CD4-positive, alpha-beta memory T cell (primary cell): ENCODE data around the gene SMARCE1. TPM values are rescaled to one million over a fixed set of nuclear protein-coding genes. Genes with fewer than 3 reads are reported as not detected.
A peak's percentile ranks its signal among the peaks of the same experiment; 100 is the strongest.

Source experiments
- CTCF ChIA-PET: fragments of 350-600 bp; sonication (Branson Sonifier 250); formaldehyde crosslinking; loops from one replicate; lab custom pipeline; 2021; ENCODE audit warnings: inconsistent platforms; ENCODE audit not compliant: partially characterized antibody; lab: Charles Lee
- POLR2A ChIA-PET: fragments of 350-600 bp; sonication (Branson Sonifier 250); formaldehyde crosslinking; loops from one replicate; lab custom pipeline; 2021; ENCODE audit not compliant: partially characterized antibody; lab: Charles Lee
- DNase-seq, 5 donors: peaks; one replicate each; pipeline versions ENCODE4 v3.0.0 to v3.0.0-alpha.2; 2020 to 2022; ENCODE audit warnings: mixed read lengths in 1 of 5
- H3K27ac ChIP-seq: one replicate; pipeline ENCODE4 v1.7.0; 2013; ENCODE audit warnings: low read depth, low read length
- H3K27me3 ChIP-seq: 2 replicates; pipeline ENCODE4 v1.7.0; 2013; ENCODE audit warnings: mild to moderate bottlenecking, low read length, moderate library complexity; ENCODE audit not compliant: insufficient read depth
- H3K36me3 ChIP-seq: 2 replicates; pipeline ENCODE4 v1.7.0; 2013; ENCODE audit warnings: mild to moderate bottlenecking, low read length, moderate library complexity; ENCODE audit not compliant: insufficient read depth
- H3K4me1 ChIP-seq: 2 replicates; pipeline ENCODE4 v1.7.0; 2013; ENCODE audit warnings: mild to moderate bottlenecking, low read length, moderate library complexity; ENCODE audit not compliant: insufficient read depth
- H3K4me3 ChIP-seq, 2 donors: one replicate each; pipeline ENCODE4 v1.7.0; 2013; ENCODE audit warnings: low read length in 2 of 2, mild to moderate bottlenecking in 1 of 2
- H3K9me3 ChIP-seq, 2 donors: one replicate each; pipeline ENCODE4 v1.7.0; 2013; ENCODE audit warnings: low read length in 2 of 2, control low read depth in 1 of 2; ENCODE audit not compliant: control insufficient read depth in 1 of 2
- H3K27ac Mint-ChIP-seq, 7 donors: one replicate each; pipeline ENCODE4 v1.8.0; 2020 to 2021; ENCODE audit warnings: mixed read lengths in 7 of 7, mild to moderate bottlenecking in 6 of 7, inconsistent platforms in 3 of 7, moderate library complexity in 3 of 7
- H3K27me3 Mint-ChIP-seq, 2 donors: one replicate each; pipeline ENCODE4 v1.8.0; 2020 to 2021; ENCODE audit warnings: mixed read lengths in 2 of 2
- H3K36me3 Mint-ChIP-seq, 2 donors: one replicate each; pipeline ENCODE4 v1.8.0; 2020 to 2021; ENCODE audit warnings: mixed read lengths in 2 of 2, inconsistent platforms in 1 of 2, mild to moderate bottlenecking in 1 of 2
- H3K4me1 Mint-ChIP-seq, 4 donors: one replicate each; pipeline ENCODE4 v1.8.0; 2020 to 2021; ENCODE audit warnings: mixed read lengths in 4 of 4, mild to moderate bottlenecking in 1 of 4
- H3K4me3 Mint-ChIP-seq, 8 donors: one replicate each; pipeline ENCODE4 v1.8.0; 2020 to 2021; ENCODE audit warnings: mixed read lengths in 8 of 8, mild to moderate bottlenecking in 7 of 8, moderate library complexity in 6 of 8, inconsistent platforms in 3 of 8
- H3K9me3 Mint-ChIP-seq, 8 donors: one replicate each; pipeline ENCODE4 v1.8.0; 2020 to 2021; ENCODE audit warnings: mixed read lengths in 8 of 8, mild to moderate bottlenecking in 5 of 8, inconsistent platforms in 3 of 8, moderate library complexity in 1 of 8
- intact Hi-C: fragments of 100-400 bp; cut with micrococcal nuclease; formaldehyde crosslinking; loops from one replicate; pipeline ENCODE4 v1.15.1; 2023
- polyA plus RNA-seq, 2 donors: library from polyadenylated mRNA; unstranded; fragments of 300-500 nt; fragmentation: Illumina TruSeq; gene quantifications; one replicate each; pipeline ENCODE4 v1.2.3, GENCODE V29; 2021
- total RNA-seq, 2 experiments: library from RNA; stranded (reverse); gene quantifications; one replicate each; pipeline ENCODE4 v1.2.3, GENCODE V29; 2021

SMARCE1 gene
- total and polyA plus RNA-seq, 4 experiments from 2014 or later, result 87.6 to 197 (median 119) TPM

- no peak overlapping the region for H3K4me3 ChIP-seq
- DNase-seq, result no peak
- no peaks in the 10 kb centered on the region for H3K9me3 ChIP-seq
- POLR2A ChIA-PET, result interaction anchor here (0.6 to 22.3 kb wide), 16 partner anchors 9 to 198 kb away, joined by 3 to 1226 read pairs (median 20); partner anchors contain the start of genes CCR7 and SMARCE1
- H3K4me1 Mint-ChIP-seq, result peaks cover 44 to 76% (median 66%) of the 10 kb centered on the region in 4 donors
- H3K9me3 Mint-ChIP-seq, result peaks cover 0 to 1% (median 0%) of the 10 kb centered on the region in 8 donors
- H3K27me3 Mint-ChIP-seq, result no peaks in the 10 kb centered on the region
- H3K36me3 ChIP-seq, result no peaks in the 10 kb centered on the region
- no peaks in the 10 kb centered on the region for H3K36me3 Mint-ChIP-seq
- H3K27ac Mint-ChIP-seq, result peak overlapping the region; percentile 86 to 97 (median 96)
- H3K4me3 Mint-ChIP-seq, result peak overlapping the region in 7 of 8 donors; percentile 31 to 83 (median 72)
- no peaks in the 10 kb centered on the region for H3K27me3 ChIP-seq
- peak overlapping the region; percentile 66 for H3K27ac ChIP-seq
- peaks cover 77% of the 10 kb centered on the region for H3K4me1 ChIP-seq
- intact Hi-C loops, result loop anchor here (1.0 to 5.0 kb wide), 3 partner anchors 49 to 292 kb away; partner anchors contain the start of gene CCR7
- CTCF ChIA-PET, result interaction anchor here (0.6 to 16.9 kb wide), 23 partner anchors 10 to 297 kb away, joined by 3 to 435 read pairs (median 6); partner anchors contain the start of gene CCR7
Observed at GRCh38 chr17:40614431-40615067, 33.1 kb downstream of the SMARCE1 start.

- ChIA-PET CTCF (interaction anchor here (1.1 to 16.9 kb wide), 10 partner anchors 8 to 1054 kb away, joined by 3 to 435 read pairs (median 5); partner anchors contain the start of gene CCR7), POLR2A (interaction anchor here (1.0 to 22.3 kb wide), 16 partner anchors 8 to 1076 kb away, joined by 3 to 1226 read pairs (median 20); partner anchors contain the start of genes CCR7 and SMARCE1)
- Histone ChIP-seq H3K27me3 (no peaks in the 10 kb centered on the region), H3K9me3 (no peaks in the 10 kb centered on the region), H3K4me3 (peak overlapping the region; percentile 79 to 82), H3K4me1 (peaks cover 78% of the 10 kb centered on the region), H3K36me3 (no peaks in the 10 kb centered on the region), H3K27ac (peak overlapping the region; percentile 96)
- H3K4me3 Mint-ChIP-seq, result peak overlapping the region; percentile 80 to 91 (median 88)
- peak in 1 of 5 donors; percentile 45 for DNase-seq
- H3K9me3 Mint-ChIP-seq, result peaks cover 0 to 1% (median 0%) of the 10 kb centered on the region in 8 donors
- no peaks in the 10 kb centered on the region for H3K36me3 Mint-ChIP-seq
- no peaks in the 10 kb centered on the region for H3K27me3 Mint-ChIP-seq
- peak overlapping the region; percentile 94 to 100 (median 100) for H3K27ac Mint-ChIP-seq
- H3K4me1 Mint-ChIP-seq, result peaks cover 51 to 81% (median 70%) of the 10 kb centered on the region in 4 donors
- intact Hi-C loops, result loop anchor here (2.0 to 5.0 kb wide), 2 partner anchors 15 to 291 kb away; no protein-coding TSS in a partner anchor
Observed at GRCh38 chr17:40613467-40614154, 34.0 kb downstream of the SMARCE1 start.

DNA sequence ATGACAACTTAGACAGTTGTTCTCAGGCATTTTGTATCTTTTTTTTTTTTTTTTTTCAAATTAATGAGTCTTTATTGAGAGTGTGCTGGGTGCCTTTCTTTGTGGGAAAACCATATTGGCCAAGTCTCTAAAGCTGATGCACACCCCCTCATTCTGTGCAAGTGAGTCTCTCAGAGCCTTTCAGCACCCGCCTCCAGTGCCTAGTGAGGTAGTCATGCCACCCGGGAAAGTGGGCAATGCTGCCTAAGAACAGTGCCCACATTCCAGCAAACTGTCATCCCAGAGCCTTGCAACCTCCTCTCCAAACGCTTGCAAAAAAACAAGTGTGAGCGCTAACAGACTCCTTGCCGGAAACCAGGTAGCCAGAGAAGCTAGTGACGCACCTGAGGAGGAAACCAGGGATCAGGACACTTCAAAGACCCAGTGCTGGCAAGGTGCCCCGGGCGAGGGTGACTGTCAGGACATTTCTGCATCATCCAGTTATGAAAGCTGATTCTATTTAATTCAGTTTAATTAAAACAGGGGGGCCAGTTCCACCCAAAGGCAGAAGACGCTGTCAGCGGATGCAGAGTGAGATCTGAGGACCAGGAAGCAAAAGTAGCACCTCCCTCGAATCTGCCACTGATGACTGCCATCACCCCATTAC, 34.9 kb downstream of the SMARCE1 start:
- ChIA-PET CTCF (interaction anchor here (0.6 to 16.9 kb wide), 8 partner anchors 9 to 1055 kb away, joined by 3 to 435 read pairs (median 4); partner anchors contain the start of gene CCR7), POLR2A (interaction anchor here (0.6 to 22.3 kb wide), 15 partner anchors 7 to 1077 kb away, joined by 3 to 1226 read pairs (median 20); partner anchors contain the start of genes CCR7 and SMARCE1)
- peaks cover 0 to 1% (median 0%) of the 10 kb centered on the region in 8 donors for H3K9me3 Mint-ChIP-seq
- H3K36me3 ChIP-seq, result no peaks in the 10 kb centered on the region
- H3K36me3 Mint-ChIP-seq, result no peaks in the 10 kb centered on the region
- DNase-seq, result peak; percentile 83 to 96 (median 85)
- H3K9me3 ChIP-seq, result no peaks in the 10 kb centered on the region
- peak overlapping the region; percentile 79 to 82 for H3K4me3 ChIP-seq
- peak overlapping the region; percentile 94 to 100 (median 100) for H3K27ac Mint-ChIP-seq
- H3K27me3 Mint-ChIP-seq, result no peaks in the 10 kb centered on the region
- peaks cover 87% of the 10 kb centered on the region for H3K4me1 ChIP-seq
- intact Hi-C loops, result loop anchor here (2.0 to 5.0 kb wide), 2 partner anchors 14 to 290 kb away; no protein-coding TSS in a partner anchor
- H3K27ac ChIP-seq, result peak overlapping the region; percentile 96
- peak overlapping the region; percentile 80 to 91 (median 88) for H3K4me3 Mint-ChIP-seq
- no peaks in the 10 kb centered on the region for H3K27me3 ChIP-seq
- H3K4me1 Mint-ChIP-seq, result peaks cover 59 to 90% (median 79%) of the 10 kb centered on the region in 4 donors

DNA sequence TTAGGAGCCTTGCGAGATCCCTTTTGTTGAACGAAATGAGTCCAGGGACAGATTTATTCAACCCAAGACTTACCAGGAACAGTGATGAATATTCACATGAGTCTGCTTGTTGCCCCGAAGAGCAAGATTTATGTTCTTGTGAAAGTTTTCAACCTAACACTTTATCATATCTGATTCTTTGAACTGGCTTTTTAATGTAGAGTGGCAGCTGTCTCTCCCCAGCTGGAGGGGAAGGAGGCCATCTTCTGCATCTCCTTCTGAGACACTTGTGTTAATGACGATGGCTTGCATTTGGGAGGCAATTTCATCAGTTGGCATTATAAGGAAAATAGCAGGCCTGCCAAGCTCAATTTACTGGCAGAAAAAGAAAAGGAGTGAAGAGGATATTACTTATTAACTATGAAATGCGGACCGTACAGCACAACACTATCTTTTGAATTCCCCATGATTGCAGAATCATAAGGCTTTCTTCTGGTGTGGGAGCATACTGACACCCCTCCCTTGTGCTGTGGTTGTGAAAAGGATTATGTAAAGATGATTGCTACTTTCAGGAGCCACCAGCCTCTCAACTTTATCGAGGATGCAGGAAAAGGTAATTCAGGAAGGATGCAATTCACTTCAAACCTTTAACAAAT, 35.7 kb downstream of the SMARCE1 start:
- ChIA-PET POLR2A (interaction anchor here (0.7 to 22.3 kb wide), 10 partner anchors 7 to 289 kb away, joined by 3 to 1226 read pairs (median 30); partner anchors contain the start of genes CCR7 and SMARCE1), CTCF (interaction anchor here (0.6 to 16.9 kb wide), 4 partner anchors 9 to 207 kb away, joined by 3 to 435 read pairs (median 4); partner anchors contain the start of gene CCR7)
- Mint-ChIP-seq H3K27ac (peak overlapping the region; percentile 94 to 100 (median 100)), H3K4me3 (peak overlapping the region in 7 of 8 donors; percentile 39 to 85 (median 76)), H3K27me3 (no peaks in the 10 kb centered on the region), H3K9me3 (peaks cover 0 to 1% (median 0%) of the 10 kb centered on the region in 8 donors), H3K36me3 (no peaks in the 10 kb centered on the region), H3K4me1 (peaks cover 66 to 97% (median 85%) of the 10 kb centered on the region in 4 donors)
- Histone ChIP-seq H3K4me3 (no peak overlapping the region), H3K27ac (peak overlapping the region; percentile 96), H3K36me3 (no peaks in the 10 kb centered on the region), H3K27me3 (no peaks in the 10 kb centered on the region), H3K9me3 (no peaks in the 10 kb centered on the region), H3K4me1 (peaks cover 95% of the 10 kb centered on the region)
- no peak for DNase-seq
- intact Hi-C loops, result loop anchor here (2.0 to 5.0 kb wide), 2 partner anchors 13 to 290 kb away; no protein-coding TSS in a partner anchor

DNA sequence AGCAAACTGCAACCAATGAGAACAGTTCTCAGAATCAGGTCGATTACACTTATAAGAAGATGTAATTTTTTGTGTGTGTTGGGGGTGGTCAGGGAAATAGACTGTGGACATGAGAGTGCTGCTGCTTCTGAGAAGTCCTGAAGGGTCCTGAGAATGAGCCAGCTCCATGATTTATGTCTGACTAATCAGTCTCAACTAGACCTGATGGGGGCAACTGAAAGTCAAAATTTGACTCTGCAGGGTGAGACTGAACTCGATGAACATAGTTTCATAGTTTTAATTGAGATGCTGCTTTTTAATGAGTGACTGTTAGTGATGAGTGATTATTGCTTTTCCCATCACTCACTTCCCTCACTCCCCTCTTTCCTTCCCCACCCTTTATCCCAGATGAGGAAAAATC, 37.3 kb downstream of the SMARCE1 start:
- H3K36me3 Mint-ChIP-seq, result no peaks in the 10 kb centered on the region

More for the DNA sequence above, 37.3 kb downstream of the SMARCE1 start:
- H3K4me3 ChIP-seq, result no peak overlapping the region
- peaks cover 0 to 1% (median 0%) of the 10 kb centered on the region in 8 donors for H3K9me3 Mint-ChIP-seq
- H3K36me3 ChIP-seq, result no peaks in the 10 kb centered on the region
- intact Hi-C loops, result loop anchor here (5.0 kb wide), 1 partner anchor 288 kb away; no protein-coding TSS in a partner anchor
- no peaks in the 10 kb centered on the region for H3K9me3 ChIP-seq
- H3K4me1 Mint-ChIP-seq, result peaks cover 67 to 97% (median 85%) of the 10 kb centered on the region in 4 donors
- peak overlapping the region in 5 of 8 donors; percentile 16 to 64 (median 27) for H3K4me3 Mint-ChIP-seq
- H3K27ac Mint-ChIP-seq, result peak overlapping the region; percentile 94 to 100 (median 100)
- no peaks in the 10 kb centered on the region for H3K27me3 Mint-ChIP-seq
- ChIA-PET CTCF (interaction anchor here (1.1 to 16.9 kb wide), 3 partner anchors 10 to 52 kb away, joined by 3 to 435 read pairs (median 4); partner anchors contain the start of gene CCR7), POLR2A (interaction anchor here (0.9 to 22.3 kb wide), 4 partner anchors 12 to 70 kb away, joined by 3 to 1226 read pairs (median 24); partner anchors contain the start of gene CCR7)
- H3K27me3 ChIP-seq, result no peaks in the 10 kb centered on the region
- H3K27ac ChIP-seq, result peak overlapping the region; percentile 97
- DNase-seq, result no peak
- H3K4me1 ChIP-seq, result peaks cover 99% of the 10 kb centered on the region
